Stimulated activated CD8-positive, alpha-beta memory T cell treated with anti-CD3 and anti-CD28 coated beads, Interleukin-7, amount 100 ng/mL, for 1 hour (primary cell): ENCODE data around the gene NOTCH1.

Experiments used
- DNase-seq, 2 donors: peaks; one replicate each; pipeline ENCODE4 v3.0.0-alpha.2; 2020; ENCODE audit warnings: low read depth in 2 of 2

Gene NOTCH1

GRCh38 chr9:136544964-136545691 is 720 bp downstream of the NOTCH1 start:
- no peak for DNase-seq

GRCh38 chr9:136544548-136544963 is 1.3 kb downstream of the NOTCH1 start:
- DNase-seq = no peak

GRCh38 chr9:136543830-136544547 is 1.9 kb downstream of the NOTCH1 start:
- no peak for DNase-seq

GRCh38 chr9:136543280-136543679 is 2.6 kb downstream of the NOTCH1 start:
- no peak for DNase-seq

GRCh38 chr9:136542241-136543040 is 3.4 kb downstream of the NOTCH1 start:
- no peak for DNase-seq

- DNase-seq = no peak
These were observed 4.1 kb downstream of the NOTCH1 start for GRCh38 chr9:136541709-136542108.

GRCh38 chr9:136541179-136541578 is 4.7 kb downstream of the NOTCH1 start:
- no peak for DNase-seq

GRCh38 chr9:136539427-136540421 is 6.1 kb downstream of the NOTCH1 start:
- DNase-seq = peak; percentile 80 to 84

- peak in 1 of 2 donors; percentile 22 for DNase-seq
These were observed 7.0 kb downstream of the NOTCH1 start for GRCh38 chr9:136538599-136539426.

GRCh38 chr9:136537896-136538598 is 7.8 kb downstream of the NOTCH1 start:
- DNase-seq = no peak

- DNase-seq = no peak
These were observed 8.4 kb downstream of the NOTCH1 start for GRCh38 chr9:136537411-136537810.

GRCh38 chr9:136536721-136537241 is 9.1 kb downstream of the NOTCH1 start:
- DNase-seq = no peak

- no peak for DNase-seq
These were observed 9.7 kb downstream of the NOTCH1 start for GRCh38 chr9:136536051-136536720.

GRCh38 chr9:136535070-136535469 is 10.8 kb downstream of the NOTCH1 start:
- DNase-seq = no peak

- no peak for DNase-seq
These were observed 11.5 kb downstream of the NOTCH1 start for GRCh38 chr9:136534366-136534765.

GRCh38 chr9:136533775-136534157 is 12.1 kb downstream of the NOTCH1 start:
- DNase-seq = peak; percentile 60 to 64

- DNase-seq = peak in 1 of 2 donors; percentile 27
These were observed 12.8 kb downstream of the NOTCH1 start for GRCh38 chr9:136532799-136533774.
